Measurements from ENCODE around the gene WBP1L. TPM values are rescaled to one million over a fixed set of nuclear protein-coding genes. Genes with fewer than 3 reads are reported as not detected.
A peak's percentile ranks its signal among the peaks of the same experiment; 100 is the strongest.

WBP1L gene
- total and polyA plus RNA-seq, 2 experiments from 2014 or later: 7.0 to 55.7 TPM

DNA sequence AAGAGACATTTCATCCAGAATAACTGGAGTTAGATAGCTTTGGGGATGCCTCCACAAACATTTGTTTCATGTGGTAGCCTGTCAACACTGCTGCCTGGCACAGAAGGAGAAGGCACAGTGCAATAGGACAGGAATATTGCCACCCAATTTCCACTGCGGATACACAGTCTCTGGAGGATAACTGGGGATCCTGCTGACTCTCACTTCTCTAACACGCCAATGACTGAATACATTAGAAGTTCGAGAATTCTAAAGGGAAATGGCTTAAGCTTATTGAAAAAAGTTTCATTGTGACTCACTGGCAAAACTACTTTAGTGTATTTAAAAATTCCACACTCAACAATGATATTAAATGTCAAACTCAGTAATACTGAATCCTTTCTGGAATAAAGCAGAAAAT lies 42.5 kb upstream of the WBP1L start:
- H3K79me2 ChIP-seq (replicated peaks; ENCODE audit: insufficient read depth): peaks cover 9% of the 10 kb centered on the region; the same call in 1 of the 2 replicates
- no peak overlapping the region for H3K4me2 ChIP-seq

More for the DNA sequence above, 42.5 kb upstream of the WBP1L start:
- H3K4me3 Mint-ChIP-seq: no peak overlapping the region
- Histone ChIP-seq H3K27me3 (ENCODE audit: insufficient read depth) (no peaks in the 10 kb centered on the region), H3K27ac (ENCODE audit: low read depth) (0 out of 2 replicates have a peak overlapping the region, but pooled peaks have one; percentile 77), H3K4me3 (no peak overlapping the region), H3F3A (replicated peaks; ENCODE audit: low read depth) (0 out of 2 replicates have a peak, but pooled peaks cover 2% of the 10 kb centered on the region), H3K4me1 (ENCODE audit: insufficient read depth) (no peaks in the 10 kb centered on the region), H3K9me2 (ENCODE audit: insufficient read depth) (no peaks in the 10 kb centered on the region), H4K20me1 (replicated peaks; ENCODE audit: insufficient read depth) (no peaks in the 10 kb centered on the region; the same call in 1 of the 2 replicates), H3K36me3 (ENCODE audit: insufficient read depth) (peaks cover 3% of the 10 kb centered on the region; the same call in 1 of the 2 replicates), H2AFZ (no peak overlapping the region)
- H3K27me3 Mint-ChIP-seq (ENCODE audit: insufficient read depth, low read depth, poor library complexity): peaks cover 2% of the 10 kb centered on the region
- no peak for DNase-seq (ENCODE audit: low spot score)
- no peak overlapping the region for H3K27ac Mint-ChIP-seq
- H3K9me3 Mint-ChIP-seq: no peaks in the 10 kb centered on the region
- H3K4me1 Mint-ChIP-seq: no peaks in the 10 kb centered on the region; the same call in 2 of the 3 replicates
- ATAC-seq: no peak
- H3K36me3 Mint-ChIP-seq (ENCODE audit: low read depth): peaks cover 27% of the 10 kb centered on the region
- TF ChIP-seq NANOG (IDR thresholded peaks at IDR 0.05; ENCODE audit: borderline replicate concordance): no peak
- TF ChIP-seq, protein P1, sequence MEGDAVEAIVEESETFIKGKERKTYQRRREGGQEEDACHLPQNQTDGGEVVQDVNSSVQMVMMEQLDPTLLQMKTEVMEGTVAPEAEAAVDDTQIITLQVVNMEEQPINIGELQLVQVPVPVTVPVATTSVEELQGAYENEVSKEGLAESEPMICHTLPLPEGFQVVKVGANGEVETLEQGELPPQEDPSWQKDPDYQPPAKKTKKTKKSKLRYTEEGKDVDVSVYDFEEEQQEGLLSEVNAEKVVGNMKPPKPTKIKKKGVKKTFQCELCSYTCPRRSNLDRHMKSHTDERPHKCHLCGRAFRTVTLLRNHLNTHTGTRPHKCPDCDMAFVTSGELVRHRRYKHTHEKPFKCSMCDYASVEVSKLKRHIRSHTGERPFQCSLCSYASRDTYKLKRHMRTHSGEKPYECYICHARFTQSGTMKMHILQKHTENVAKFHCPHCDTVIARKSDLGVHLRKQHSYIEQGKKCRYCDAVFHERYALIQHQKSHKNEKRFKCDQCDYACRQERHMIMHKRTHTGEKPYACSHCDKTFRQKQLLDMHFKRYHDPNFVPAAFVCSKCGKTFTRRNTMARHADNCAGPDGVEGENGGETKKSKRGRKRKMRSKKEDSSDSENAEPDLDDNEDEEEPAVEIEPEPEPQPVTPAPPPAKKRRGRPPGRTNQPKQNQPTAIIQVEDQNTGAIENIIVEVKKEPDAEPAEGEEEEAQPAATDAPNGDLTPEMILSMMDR (conservative IDR thresholded peaks at IDR 0.05; ENCODE audit: low read depth in 2 of 2): no peak
- TF ChIP-seq, protein P2, sequence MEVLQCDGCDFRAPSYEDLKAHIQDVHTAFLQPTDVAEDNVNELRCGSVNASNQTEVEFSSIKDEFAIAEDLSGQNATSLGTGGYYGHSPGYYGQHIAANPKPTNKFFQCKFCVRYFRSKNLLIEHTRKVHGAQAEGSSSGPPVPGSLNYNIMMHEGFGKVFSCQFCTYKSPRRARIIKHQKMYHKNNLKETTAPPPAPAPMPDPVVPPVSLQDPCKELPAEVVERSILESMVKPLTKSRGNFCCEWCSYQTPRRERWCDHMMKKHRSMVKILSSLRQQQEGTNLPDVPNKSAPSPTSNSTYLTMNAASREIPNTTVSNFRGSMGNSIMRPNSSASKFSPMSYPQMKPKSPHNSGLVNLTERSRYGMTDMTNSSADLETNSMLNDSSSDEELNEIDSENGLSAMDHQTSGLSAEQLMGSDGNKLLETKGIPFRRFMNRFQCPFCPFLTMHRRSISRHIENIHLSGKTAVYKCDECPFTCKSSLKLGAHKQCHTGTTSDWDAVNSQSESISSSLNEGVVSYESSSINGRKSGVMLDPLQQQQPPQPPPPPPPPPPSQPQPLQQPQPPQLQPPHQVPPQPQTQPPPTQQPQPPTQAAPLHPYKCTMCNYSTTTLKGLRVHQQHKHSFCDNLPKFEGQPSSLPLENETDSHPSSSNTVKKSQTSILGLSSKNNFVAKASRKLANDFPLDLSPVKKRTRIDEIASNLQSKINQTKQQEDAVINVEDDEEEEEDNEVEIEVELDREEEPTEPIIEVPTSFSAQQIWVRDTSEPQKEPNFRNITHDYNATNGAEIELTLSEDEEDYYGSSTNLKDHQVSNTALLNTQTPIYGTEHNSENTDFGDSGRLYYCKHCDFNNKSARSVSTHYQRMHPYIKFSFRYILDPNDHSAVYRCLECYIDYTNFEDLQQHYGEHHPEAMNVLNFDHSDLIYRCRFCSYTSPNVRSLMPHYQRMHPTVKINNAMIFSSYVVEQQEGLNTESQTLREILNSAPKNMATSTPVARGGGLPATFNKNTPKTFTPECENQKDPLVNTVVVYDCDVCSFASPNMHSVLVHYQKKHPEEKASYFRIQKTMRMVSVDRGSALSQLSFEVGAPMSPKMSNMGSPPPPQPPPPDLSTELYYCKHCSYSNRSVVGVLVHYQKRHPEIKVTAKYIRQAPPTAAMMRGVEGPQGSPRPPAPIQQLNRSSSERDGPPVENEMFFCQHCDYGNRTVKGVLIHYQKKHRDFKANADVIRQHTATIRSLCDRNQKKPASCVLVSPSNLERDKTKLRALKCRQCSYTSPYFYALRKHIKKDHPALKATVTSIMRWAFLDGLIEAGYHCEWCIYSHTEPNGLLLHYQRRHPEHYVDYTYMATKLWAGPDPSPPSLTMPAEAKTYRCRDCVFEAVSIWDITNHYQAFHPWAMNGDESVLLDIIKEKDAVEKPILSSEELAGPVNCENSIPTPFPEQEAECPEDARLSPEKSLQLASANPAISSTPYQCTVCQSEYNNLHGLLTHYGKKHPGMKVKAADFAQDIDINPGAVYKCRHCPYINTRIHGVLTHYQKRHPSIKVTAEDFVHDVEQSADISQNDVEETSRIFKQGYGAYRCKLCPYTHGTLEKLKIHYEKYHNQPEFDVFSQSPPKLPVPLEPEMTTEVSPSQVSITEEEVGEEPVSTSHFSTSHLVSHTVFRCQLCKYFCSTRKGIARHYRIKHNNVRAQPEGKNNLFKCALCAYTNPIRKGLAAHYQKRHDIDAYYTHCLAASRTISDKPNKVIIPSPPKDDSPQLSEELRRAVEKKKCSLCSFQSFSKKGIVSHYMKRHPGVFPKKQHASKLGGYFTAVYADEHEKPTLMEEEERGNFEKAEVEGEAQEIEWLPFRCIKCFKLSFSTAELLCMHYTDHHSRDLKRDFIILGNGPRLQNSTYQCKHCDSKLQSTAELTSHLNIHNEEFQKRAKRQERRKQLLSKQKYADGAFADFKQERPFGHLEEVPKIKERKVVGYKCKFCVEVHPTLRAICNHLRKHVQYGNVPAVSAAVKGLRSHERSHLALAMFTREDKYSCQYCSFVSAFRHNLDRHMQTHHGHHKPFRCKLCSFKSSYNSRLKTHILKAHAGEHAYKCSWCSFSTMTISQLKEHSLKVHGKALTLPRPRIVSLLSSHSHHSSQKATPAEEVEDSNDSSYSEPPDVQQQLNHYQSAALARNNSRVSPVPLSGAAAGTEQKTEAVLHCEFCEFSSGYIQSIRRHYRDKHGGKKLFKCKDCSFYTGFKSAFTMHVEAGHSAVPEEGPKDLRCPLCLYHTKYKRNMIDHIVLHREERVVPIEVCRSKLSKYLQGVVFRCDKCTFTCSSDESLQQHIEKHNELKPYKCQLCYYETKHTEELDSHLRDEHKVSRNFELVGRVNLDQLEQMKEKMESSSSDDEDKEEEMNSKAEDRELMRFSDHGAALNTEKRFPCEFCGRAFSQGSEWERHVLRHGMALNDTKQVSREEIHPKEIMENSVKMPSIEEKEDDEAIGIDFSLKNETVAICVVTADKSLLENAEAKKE (CRISPR knock-in tag; IDR thresholded peaks at IDR 0.05): no peak
- TF ChIP-seq, protein P3, sequence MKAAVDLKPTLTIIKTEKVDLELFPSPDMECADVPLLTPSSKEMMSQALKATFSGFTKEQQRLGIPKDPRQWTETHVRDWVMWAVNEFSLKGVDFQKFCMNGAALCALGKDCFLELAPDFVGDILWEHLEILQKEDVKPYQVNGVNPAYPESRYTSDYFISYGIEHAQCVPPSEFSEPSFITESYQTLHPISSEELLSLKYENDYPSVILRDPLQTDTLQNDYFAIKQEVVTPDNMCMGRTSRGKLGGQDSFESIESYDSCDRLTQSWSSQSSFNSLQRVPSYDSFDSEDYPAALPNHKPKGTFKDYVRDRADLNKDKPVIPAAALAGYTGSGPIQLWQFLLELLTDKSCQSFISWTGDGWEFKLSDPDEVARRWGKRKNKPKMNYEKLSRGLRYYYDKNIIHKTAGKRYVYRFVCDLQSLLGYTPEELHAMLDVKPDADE (IDR thresholded peaks at IDR 0.05): no peak
- TF ChIP-seq, protein P4, sequence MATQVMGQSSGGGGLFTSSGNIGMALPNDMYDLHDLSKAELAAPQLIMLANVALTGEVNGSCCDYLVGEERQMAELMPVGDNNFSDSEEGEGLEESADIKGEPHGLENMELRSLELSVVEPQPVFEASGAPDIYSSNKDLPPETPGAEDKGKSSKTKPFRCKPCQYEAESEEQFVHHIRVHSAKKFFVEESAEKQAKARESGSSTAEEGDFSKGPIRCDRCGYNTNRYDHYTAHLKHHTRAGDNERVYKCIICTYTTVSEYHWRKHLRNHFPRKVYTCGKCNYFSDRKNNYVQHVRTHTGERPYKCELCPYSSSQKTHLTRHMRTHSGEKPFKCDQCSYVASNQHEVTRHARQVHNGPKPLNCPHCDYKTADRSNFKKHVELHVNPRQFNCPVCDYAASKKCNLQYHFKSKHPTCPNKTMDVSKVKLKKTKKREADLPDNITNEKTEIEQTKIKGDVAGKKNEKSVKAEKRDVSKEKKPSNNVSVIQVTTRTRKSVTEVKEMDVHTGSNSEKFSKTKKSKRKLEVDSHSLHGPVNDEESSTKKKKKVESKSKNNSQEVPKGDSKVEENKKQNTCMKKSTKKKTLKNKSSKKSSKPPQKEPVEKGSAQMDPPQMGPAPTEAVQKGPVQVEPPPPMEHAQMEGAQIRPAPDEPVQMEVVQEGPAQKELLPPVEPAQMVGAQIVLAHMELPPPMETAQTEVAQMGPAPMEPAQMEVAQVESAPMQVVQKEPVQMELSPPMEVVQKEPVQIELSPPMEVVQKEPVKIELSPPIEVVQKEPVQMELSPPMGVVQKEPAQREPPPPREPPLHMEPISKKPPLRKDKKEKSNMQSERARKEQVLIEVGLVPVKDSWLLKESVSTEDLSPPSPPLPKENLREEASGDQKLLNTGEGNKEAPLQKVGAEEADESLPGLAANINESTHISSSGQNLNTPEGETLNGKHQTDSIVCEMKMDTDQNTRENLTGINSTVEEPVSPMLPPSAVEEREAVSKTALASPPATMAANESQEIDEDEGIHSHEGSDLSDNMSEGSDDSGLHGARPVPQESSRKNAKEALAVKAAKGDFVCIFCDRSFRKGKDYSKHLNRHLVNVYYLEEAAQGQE (IDR thresholded peaks at IDR 0.05; ENCODE audit: unreplicated experiment): no peak
- TF ChIP-seq STAT1 (IDR thresholded peaks at IDR 0.05; ENCODE audit: unreplicated experiment): no peak
- TF ChIP-seq ZNF331 (CRISPR knock-in tag; IDR thresholded peaks at IDR 0.05; ENCODE audit: low read depth): no peak
- no peak for TF ChIP-seq CREB1 (CRISPR knock-in tag; IDR thresholded peaks at IDR 0.05; ENCODE audit: low read depth)
- TF ChIP-seq EZH2phosphoT487 (IDR thresholded peaks at IDR 0.05; ENCODE audit: unreplicated experiment): no peak
- TF ChIP-seq JUNB (IDR thresholded peaks at IDR 0.05; ENCODE audit: unreplicated experiment): no peak
- no peak for TF ChIP-seq POLR2AphosphoS5 (IDR thresholded peaks at IDR 0.05; ENCODE audit: low read depth)
